ENCODE measurements around the gene SUFU.

Gene SUFU

DNA sequence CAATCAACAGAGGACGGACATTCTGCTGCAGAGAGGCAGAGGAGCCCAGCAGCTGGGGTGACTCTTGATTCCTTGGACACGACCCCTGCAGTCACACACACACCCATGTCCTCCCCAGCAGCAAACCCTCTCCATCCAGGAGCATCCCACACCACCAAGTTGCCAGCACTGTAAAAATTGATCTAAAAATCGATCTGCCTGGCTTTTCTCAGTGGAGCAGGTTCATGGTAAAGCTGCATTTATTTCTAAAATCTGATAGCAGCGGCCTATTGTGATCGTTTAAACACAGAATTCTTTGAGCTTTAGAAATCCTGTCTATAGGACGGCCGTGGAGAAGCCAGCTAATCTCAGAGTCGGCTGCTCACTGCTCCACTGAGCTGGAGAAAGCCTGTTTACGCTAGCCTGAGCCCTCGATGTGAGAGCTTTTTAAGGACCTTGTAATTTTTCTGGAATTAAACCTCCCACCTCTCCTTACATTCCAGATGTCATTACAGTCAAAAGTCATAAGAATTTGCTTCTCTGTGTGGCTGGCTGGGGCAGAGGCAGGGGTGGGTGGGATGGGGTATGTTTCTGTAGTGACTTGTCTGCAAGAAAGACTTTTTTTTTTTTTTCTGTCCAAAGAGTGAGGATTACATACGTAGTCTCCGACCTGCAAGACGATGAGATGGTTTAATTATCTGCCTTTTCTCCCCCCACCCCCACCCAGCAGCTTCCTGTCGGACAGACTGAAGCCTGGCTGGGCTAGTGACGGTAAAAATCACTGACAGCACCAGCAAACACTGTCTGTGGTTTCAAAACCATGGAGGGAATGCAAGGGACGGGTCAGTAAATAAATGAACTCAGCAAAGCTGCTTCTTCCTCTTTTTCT is 172.1 kb downstream of the SUFU start:
- FAIRE-seq, result no peak

GRCh38 chr10:102676534-102677315 is 173.0 kb downstream of the SUFU start:
- FAIRE-seq, result no peak

- FAIRE-seq, result no peak
Measured at GRCh38 chr10:102677331-102678067, 173.7 kb downstream of the SUFU start.

- FAIRE-seq, result no peak
Measured at GRCh38 chr10:102678068-102678400, 174.3 kb downstream of the SUFU start.

- FAIRE-seq, result no peak
Measured at GRCh38 chr10:102678842-102679289, 175.1 kb downstream of the SUFU start.

GRCh38 chr10:102679596-102679995 is 175.8 kb downstream of the SUFU start:
- FAIRE-seq, result no peak

DNA sequence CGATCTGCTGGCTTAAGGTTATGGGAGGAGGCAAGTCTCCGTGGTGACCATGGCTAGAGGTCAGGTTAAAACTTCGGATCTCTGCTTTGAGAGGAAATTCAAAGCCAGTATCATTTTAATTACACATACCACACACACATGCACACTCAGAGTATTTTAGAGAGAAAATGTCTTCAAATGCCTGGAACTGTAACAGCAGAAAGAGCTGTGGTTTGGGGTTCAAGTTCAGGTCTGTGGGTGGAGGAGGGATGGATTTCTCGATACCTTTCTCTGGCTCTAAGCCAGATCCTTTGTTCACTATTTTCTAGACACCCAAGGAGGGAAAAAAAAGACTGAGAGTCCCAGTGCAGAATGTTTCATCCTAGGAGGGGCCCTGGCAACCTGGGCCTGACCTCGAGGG is 177.9 kb downstream of the SUFU start:
- no peak for FAIRE-seq

DNA sequence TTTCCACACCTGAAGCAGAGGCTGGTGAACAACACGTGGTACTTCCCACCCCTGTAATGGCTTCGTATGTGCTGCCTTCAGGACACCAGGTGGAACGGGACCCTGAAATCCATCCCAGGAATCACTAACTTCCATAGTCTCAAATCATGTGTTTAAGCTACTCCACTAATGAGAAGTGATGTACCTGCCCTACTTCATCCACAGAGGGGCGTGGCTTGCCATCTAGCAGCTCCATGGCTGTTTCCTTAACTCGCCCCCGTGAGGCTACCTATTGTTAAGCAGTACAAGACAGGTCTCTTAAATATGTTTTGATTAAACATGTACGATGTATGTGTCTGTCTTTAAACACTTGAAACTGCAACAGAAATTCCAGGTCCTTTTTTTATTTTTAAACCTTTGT is 178.6 kb downstream of the SUFU start:
- no peak for FAIRE-seq

- no peak for FAIRE-seq
Measured at GRCh38 chr10:102682981-102683380, 179.2 kb downstream of the SUFU start.

All from islet of Langerhans (tissue), 1 donor.